A549 (cell line): ENCODE data around the gene METTL16. TPM values are rescaled to one million over a fixed set of nuclear protein-coding genes. Genes with fewer than 3 reads are reported as not detected.

ENCODE experiments used
- ATAC-seq, 2 experiments: fragments of 200-7000 bp in 1 of 2; fragments of >200 bp in 1 of 2; cut with Nextera tagmentation in 1 of 2; cut with Tn5 transposase in 1 of 2; 3 replicates each; pipeline versions ENCODE4 v1.8.0 to v1.9.1; 2018 to 2020; ENCODE audit warnings: mild to moderate bottlenecking in 1 of 2, moderate library complexity in 1 of 2
- CTCF ChIA-PET: fragments of 300-600 bp; sonication (Branson Sonifier 250); formaldehyde crosslinking; extraction: SDS; loops from one replicate; lab custom pipeline; 2021; ENCODE audit warnings: antibody characterized with exemption, inconsistent platforms; lab: Yijun Ruan, JAX
- POLR2A ChIA-PET: fragments of 350-600 bp; formaldehyde crosslinking; extraction: SDS; loops from one replicate; lab custom pipeline; 2021; ENCODE audit warnings: antibody characterized with exemption, inconsistent platforms; lab: Yijun Ruan, JAX
- DNase-seq, 2 experiments: peaks; one replicate each; pipeline versions ENCODE4 v3.0.0 to v3.0.0-alpha.2; 2011 to 2016; ENCODE audit warnings: low read depth in 1 of 2, low spot score in 1 of 2
- FAIRE-seq: peaks from 2 replicates; lab custom pipeline; 2011; peaks lifted over from hg19 to GRCh38; lab: Jason Lieb, UNC
- H3K27ac ChIP-seq, 2 experiments: fragments of >200 bp; sonication (Bioruptor Twin); formaldehyde crosslinking; 3 replicates each; pipeline ENCODE4 v1.5.1; 2016 to 2017
- H3K4me1 ChIP-seq: fragments of >200 bp; sonication (Bioruptor Twin); formaldehyde crosslinking; 3 replicates; pipeline ENCODE4 v1.6.1; 2016
- H3K4me2 ChIP-seq: fragments of >200 bp; sonication (Bioruptor Twin); formaldehyde crosslinking; 3 replicates; pipeline ENCODE4 v1.6.1; 2016
- H3K4me3 ChIP-seq: fragments of >200 bp; sonication (Bioruptor Twin); formaldehyde crosslinking; 3 replicates; pipeline ENCODE4 v1.5.1; 2016
- H3K9me3 ChIP-seq: fragments of >200 bp; sonication (Bioruptor Twin); formaldehyde crosslinking; 3 replicates; pipeline ENCODE4 v1.6.1; 2016
- CBX2 ChIP-seq: fragments of 200-600 bp; sonication (generic); IDR thresholded peaks from 2 replicates; pipeline ENCODE4 v1.6.1; 2016; ENCODE audit warnings: low read depth, mild to moderate bottlenecking, borderline replicate concordance
- CEBPB ChIP-seq, 2 experiments: fragments of >200 bp in 1 of 2; sonication (Bioruptor Twin) in 1 of 2; formaldehyde crosslinking in 1 of 2; IDR thresholded peaks; 2 replicates each; pipeline ENCODE4 v1.6.1; 2012 to 2016
- EHMT2 ChIP-seq: fragments of 200-600 bp; sonication (generic); IDR thresholded peaks from 2 replicates; pipeline ENCODE4 v1.6.1; 2016; ENCODE audit warnings: antibody characterized with exemption, low read depth, mild to moderate bottlenecking, moderate library complexity
- FOSB ChIP-seq: fragments of 250-450 bp; sonication (Bioruptor Pico); IDR thresholded peaks from 2 replicates; pipeline ENCODE4 v1.5.0; 2020; ENCODE audit warnings: mild to moderate bottlenecking, moderate library complexity
- FOSL2 ChIP-seq, 2 experiments: fragments of 450-650 bp in 1 of 2; fragments of >200 bp in 1 of 2; sonication (Bioruptor Twin) in 1 of 2; formaldehyde crosslinking; IDR thresholded peaks; 2 replicates each; pipeline versions ENCODE4 v1.5.0 to v1.6.1; 2016 to 2020; ENCODE audit warnings: mild to moderate bottlenecking in 1 of 2, moderate library complexity in 1 of 2
- FOXS1 ChIP-seq: fragments of 250-450 bp; sonication (Bioruptor Pico); IDR thresholded peaks from 2 replicates; pipeline ENCODE4 v1.5.0; 2020; ENCODE audit warnings: mild to moderate bottlenecking, moderate library complexity
- GATA3 ChIP-seq: IDR thresholded peaks from 2 replicates; pipeline ENCODE4 v1.6.1; 2012; ENCODE audit warnings: borderline replicate concordance
- HOXB5 ChIP-seq: fragments of 250-450 bp; sonication (Bioruptor Pico); IDR thresholded peaks from 2 replicates; pipeline ENCODE4 v1.5.0; 2020; ENCODE audit warnings: mild to moderate bottlenecking, moderate library complexity
- JUNB ChIP-seq: fragments of >200 bp; sonication (Bioruptor Twin); formaldehyde crosslinking; IDR thresholded peaks from 2 replicates; pipeline ENCODE4 v1.6.1; 2016
- KDM1A ChIP-seq: fragments of 200-600 bp; sonication (generic); IDR thresholded peaks from 2 replicates; pipeline ENCODE4 v1.6.1; 2016; ENCODE audit warnings: low read depth, mild to moderate bottlenecking
- KDM5A ChIP-seq: fragments of 200-600 bp; sonication (generic); IDR thresholded peaks from 2 replicates; pipeline ENCODE4 v1.6.1; 2016; ENCODE audit warnings: antibody characterized with exemption, mild to moderate bottlenecking
- MYC ChIP-seq: IDR thresholded peaks from 2 replicates; pipeline ENCODE4 v1.6.1; 2012; ENCODE audit warnings: mild to moderate bottlenecking, inconsistent platforms, low read length, improper control_type of control experiment, borderline replicate concordance
- NFE2L2 ChIP-seq: fragments of 150-350 bp; conservative IDR thresholded peaks from 2 replicates; pipeline ENCODE4 v1.6.1; 2014; ENCODE audit warnings: low read length
- PHF8 ChIP-seq: fragments of 200-600 bp; sonication (generic); IDR thresholded peaks from 2 replicates; pipeline ENCODE4 v1.6.1; 2016; ENCODE audit warnings: low read depth, mild to moderate bottlenecking, antibody characterized with exemption, moderate library complexity, borderline replicate concordance
- RAD21 ChIP-seq, 2 experiments: fragments of >200 bp in 1 of 2; sonication (Bioruptor Twin) in 1 of 2; formaldehyde crosslinking in 1 of 2; IDR thresholded peaks in 1 of 2; conservative IDR thresholded peaks in 1 of 2; 2 replicates in 1 of 2; 3 replicates in 1 of 2; pipeline ENCODE4 v1.6.1; 2012 to 2018; ENCODE audit warnings: inconsistent platforms in 1 of 2
- RCOR1 ChIP-seq: fragments of 150-350 bp; IDR thresholded peaks from 2 replicates; pipeline ENCODE4 v1.6.1; 2014; ENCODE audit warnings: antibody characterized with exemption, low read length, low read depth
- RFX5 ChIP-seq: fragments of 450-650 bp; IDR thresholded peaks from 2 replicates; pipeline ENCODE4 v1.7.1; 2014; ENCODE audit warnings: antibody characterized with exemption, mild to moderate bottlenecking, moderate library complexity
- TP53 ChIP-seq: fragments of 250-450 bp; sonication (Bioruptor Pico); IDR thresholded peaks from 2 replicates; pipeline ENCODE4 v1.5.0; 2021; ENCODE audit warnings: mild to moderate bottlenecking, moderate library complexity
- ZSCAN20 ChIP-seq: fragments of 250-450 bp; sonication (Bioruptor Pico); IDR thresholded peaks from 2 replicates; pipeline ENCODE4 v1.8.0; 2022; ENCODE audit warnings: mild to moderate bottlenecking, moderate library complexity
- WGBS: methylation state at CpG from one replicate; pipeline ENCODE4 v1.1.6; 2017; ENCODE audit errors: missing lambda C conversion rate; 5-methylcytosine and 5-hydroxymethylcytosine counted together
- polyA plus RNA-seq, 4 experiments: library from polyadenylated mRNA; depleted of rRNA in 3 of 4; stranded (reverse); fragments of >200 nt; fragmentation: RNase III in 1 of 4; extraction: RNeasy Plus Mini Kit Qiagen cat#74134 plus additional on column Dnase treatment in 1 of 4; gene quantifications; 2 replicates in 3 of 4; 3 replicates in 1 of 4; pipeline ENCODE4 v1.2.3, GENCODE V29; 2011 to 2017
- TF ChIP-seq, protein P1 (sequence below): fragments of >200 bp; sonication (Bioruptor Twin); formaldehyde crosslinking; IDR thresholded peaks from 3 replicates; pipeline ENCODE4 v1.6.1; 2016
- TF ChIP-seq, protein P2 (sequence below): IDR thresholded peaks from 2 replicates; pipeline ENCODE4 v1.6.1; 2012
- TF ChIP-seq, protein P3 (sequence below): fragments of 250-450 bp; sonication (Bioruptor Pico); IDR thresholded peaks from 2 replicates; pipeline ENCODE4 v1.5.0; 2020; ENCODE audit warnings: low read depth, mild to moderate bottlenecking, moderate library complexity
- TF ChIP-seq, protein P4 (sequence below): fragments of 250-450 bp; sonication (Bioruptor Pico); IDR thresholded peaks from 2 replicates; pipeline ENCODE4 v1.5.0; 2021; ENCODE audit warnings: mild to moderate bottlenecking, moderate library complexity, borderline replicate concordance

METTL16 gene
- polyA plus RNA-seq, 2 of the 4 experiments (the other 2 are of a cell fraction), result 26.5 to 58.0 TPM

DNA sequence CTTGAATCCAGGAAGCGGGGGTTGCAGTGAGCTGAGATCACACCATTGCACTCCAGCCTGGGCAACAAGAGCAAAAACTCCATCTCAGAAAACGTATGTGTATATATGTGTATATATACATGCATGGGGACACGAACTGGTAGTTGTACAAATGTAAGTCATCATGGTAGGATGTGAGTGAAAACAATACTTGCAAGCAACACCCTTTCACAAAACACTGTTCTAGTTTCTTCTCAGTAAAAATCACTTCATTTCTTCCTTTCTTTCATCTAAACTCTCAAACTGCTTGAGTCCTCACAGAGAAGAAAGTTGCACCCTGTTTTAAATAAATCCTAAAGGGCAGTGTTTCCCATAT lies 51.8 kb downstream of the METTL16 start:
- no peak for DNase-seq
- Histone ChIP-seq H3K27ac (peak overlapping the region in 1 of 2 experiments; percentile 61; a peak in 3 of 6 replicates), H3K9me3 (no peaks in the 10 kb centered on the region)
- 64% methylated on average over 3 of the region's 3 CpGs for WGBS
- ATAC-seq, result no peak
- TF ChIP-seq KDM1A, result no peak
- no peak for TF ChIP-seq RAD21 (conservative IDR thresholded peaks at IDR 0.05 in 1 of 2, IDR thresholded peaks at IDR 0.05 in 1 of 2)
- TF ChIP-seq CEBPB (IDR thresholded peaks at IDR 0.05), result no peak
- TF ChIP-seq FOSL2 (IDR thresholded peaks at IDR 0.05), result no peak
- TF ChIP-seq FOSL2 (CRISPR knock-in tag; IDR thresholded peaks at IDR 0.05), result no peak
- no peak for TF ChIP-seq FOXS1
- TF ChIP-seq JUNB, result no peak
- no peak for TF ChIP-seq NFE2L2
- TF ChIP-seq RFX5, result no peak
- TF ChIP-seq CBX2, result no peak
- no peak for TF ChIP-seq GATA3
- TF ChIP-seq, protein P1, sequence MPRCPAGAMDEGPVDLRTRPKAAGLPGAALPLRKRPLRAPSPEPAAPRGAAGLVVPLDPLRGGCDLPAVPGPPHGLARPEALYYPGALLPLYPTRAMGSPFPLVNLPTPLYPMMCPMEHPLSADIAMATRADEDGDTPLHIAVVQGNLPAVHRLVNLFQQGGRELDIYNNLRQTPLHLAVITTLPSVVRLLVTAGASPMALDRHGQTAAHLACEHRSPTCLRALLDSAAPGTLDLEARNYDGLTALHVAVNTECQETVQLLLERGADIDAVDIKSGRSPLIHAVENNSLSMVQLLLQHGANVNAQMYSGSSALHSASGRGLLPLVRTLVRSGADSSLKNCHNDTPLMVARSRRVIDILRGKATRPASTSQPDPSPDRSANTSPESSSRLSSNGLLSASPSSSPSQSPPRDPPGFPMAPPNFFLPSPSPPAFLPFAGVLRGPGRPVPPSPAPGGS, result no peak
- no peak for TF ChIP-seq EHMT2
- TF ChIP-seq MYC, result no peak
- no peak for TF ChIP-seq PHF8
- TF ChIP-seq KDM5A, result no peak
- TF ChIP-seq, protein P2, sequence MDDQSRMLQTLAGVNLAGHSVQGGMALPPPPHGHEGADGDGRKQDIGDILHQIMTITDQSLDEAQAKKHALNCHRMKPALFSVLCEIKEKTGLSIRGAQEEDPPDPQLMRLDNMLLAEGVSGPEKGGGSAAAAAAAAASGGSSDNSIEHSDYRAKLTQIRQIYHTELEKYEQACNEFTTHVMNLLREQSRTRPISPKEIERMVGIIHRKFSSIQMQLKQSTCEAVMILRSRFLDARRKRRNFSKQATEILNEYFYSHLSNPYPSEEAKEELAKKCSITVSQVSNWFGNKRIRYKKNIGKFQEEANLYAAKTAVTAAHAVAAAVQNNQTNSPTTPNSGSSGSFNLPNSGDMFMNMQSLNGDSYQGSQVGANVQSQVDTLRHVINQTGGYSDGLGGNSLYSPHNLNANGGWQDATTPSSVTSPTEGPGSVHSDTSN, result no peak
- TF ChIP-seq TP53 (CRISPR knock-in tag), result no peak
- TF ChIP-seq, protein P3, sequence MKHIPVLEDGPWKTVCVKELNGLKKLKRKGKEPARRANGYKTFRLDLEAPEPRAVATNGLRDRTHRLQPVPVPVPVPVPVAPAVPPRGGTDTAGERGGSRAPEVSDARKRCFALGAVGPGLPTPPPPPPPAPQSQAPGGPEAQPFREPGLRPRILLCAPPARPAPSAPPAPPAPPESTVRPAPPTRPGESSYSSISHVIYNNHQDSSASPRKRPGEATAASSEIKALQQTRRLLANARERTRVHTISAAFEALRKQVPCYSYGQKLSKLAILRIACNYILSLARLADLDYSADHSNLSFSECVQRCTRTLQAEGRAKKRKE (CRISPR knock-in tag), result no peak
- TF ChIP-seq FOSB, result no peak
- TF ChIP-seq, all 56 proteins: peak for 0
- ChIA-PET CTCF (interaction anchor here (1.0 to 3.0 kb wide), 8 partner anchors 9 to 93 kb away, joined by 3 to 14 read pairs (median 4); no protein-coding TSS in a partner anchor), POLR2A (interaction anchor here (1.0 to 1.9 kb wide), 2 partner anchors 51 to 133 kb away, joined by 3 to 5 read pairs; partner anchors contain the start of gene METTL16)
- Histone ChIP-seq H3K4me2 (peak overlapping the region; percentile 27), H3K4me1 (peaks cover 18% of the 10 kb centered on the region), H3K4me3 (no peak overlapping the region)
- FAIRE-seq, result no peak

DNA sequence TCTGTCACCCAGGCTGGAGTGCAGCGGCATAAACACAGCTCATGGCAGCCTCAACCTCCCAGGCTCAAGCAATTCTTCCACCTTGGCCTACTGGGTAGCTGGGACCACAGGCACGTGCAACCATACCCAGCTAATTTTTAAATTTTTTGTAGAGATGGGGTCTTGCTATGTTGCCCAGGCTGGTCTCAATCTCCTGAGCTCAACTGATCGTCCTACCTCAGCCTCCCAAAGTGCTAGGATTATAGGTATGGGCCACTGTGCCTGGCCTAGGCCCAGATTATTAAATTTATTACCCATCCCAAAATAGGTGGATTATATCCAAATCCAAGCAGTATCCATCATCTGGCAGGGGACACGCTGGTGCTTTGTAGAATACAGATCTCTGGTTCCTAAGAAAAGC lies 53.8 kb downstream of the METTL16 start:
- 93% methylated on average over 4 of the region's 4 CpGs for WGBS
- ATAC-seq, result no peak
- CTCF ChIA-PET, result interaction anchor here (0.6 to 3.0 kb wide), 7 partner anchors 9 to 192 kb away, joined by 3 to 14 read pairs (median 3); no protein-coding TSS in a partner anchor
- Histone ChIP-seq H3K4me3 (no peak overlapping the region), H3K4me1 (peaks cover 18% of the 10 kb centered on the region), H3K27ac (no peak overlapping the region), H3K9me3 (no peaks in the 10 kb centered on the region), H3K4me2 (no peak overlapping the region)
- DNase-seq, result no peak
- no peak for FAIRE-seq
- POLR2A ChIA-PET, result interaction anchor here (1.0 to 1.9 kb wide), 2 partner anchors 53 to 135 kb away, joined by 4 to 5 read pairs; partner anchors contain the start of genes METTL16 and PAFAH1B1
- TF ChIP-seq, protein P3 (CRISPR knock-in tag), result no peak
- TF ChIP-seq ZSCAN20 (CRISPR knock-in tag), result no peak
- TF ChIP-seq, protein P4, sequence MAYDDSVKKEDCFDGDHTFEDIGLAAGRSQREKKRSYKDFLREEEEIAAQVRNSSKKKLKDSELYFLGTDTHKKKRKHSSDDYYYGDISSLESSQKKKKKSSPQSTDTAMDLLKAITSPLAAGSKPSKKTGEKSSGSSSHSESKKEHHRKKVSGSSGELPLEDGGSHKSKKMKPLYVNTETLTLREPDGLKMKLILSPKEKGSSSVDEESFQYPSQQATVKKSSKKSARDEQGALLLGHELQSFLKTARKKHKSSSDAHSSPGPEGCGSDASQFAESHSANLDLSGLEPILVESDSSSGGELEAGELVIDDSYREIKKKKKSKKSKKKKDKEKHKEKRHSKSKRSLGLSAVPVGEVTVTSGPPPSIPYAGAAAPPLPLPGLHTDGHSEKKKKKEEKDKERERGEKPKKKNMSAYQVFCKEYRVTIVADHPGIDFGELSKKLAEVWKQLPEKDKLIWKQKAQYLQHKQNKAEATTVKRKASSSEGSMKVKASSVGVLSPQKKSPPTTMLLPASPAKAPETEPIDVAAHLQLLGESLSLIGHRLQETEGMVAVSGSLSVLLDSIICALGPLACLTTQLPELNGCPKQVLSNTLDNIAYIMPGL (CRISPR knock-in tag), result no peak
- TF ChIP-seq KDM5A, result no peak
- TF ChIP-seq HOXB5, result no peak
- TF ChIP-seq RCOR1, result no peak
- TF ChIP-seq JUNB, result no peak
- TF ChIP-seq RAD21 (conservative IDR thresholded peaks at IDR 0.05 in 1 of 2, IDR thresholded peaks at IDR 0.05 in 1 of 2), result no peak
